Peyer's patch (tissue), 4 donors: ENCODE data around the gene ZNF827. TPM values are rescaled to one million over a fixed set of nuclear protein-coding genes. Genes with fewer than 3 reads are reported as not detected.

Experiments
- DNase-seq, 3 donors: peaks; one replicate each; pipeline ENCODE4 v3.0.0-alpha.2; 2017 to 2019
- H3K27ac ChIP-seq, 4 donors: fragments of 200-600 bp; sonication (generic); one replicate each; pipeline ENCODE4 v1.5.1; 2016 to 2019
- H3K27me3 ChIP-seq, 2 donors: fragments of 200-600 bp; sonication (generic); one replicate each; pipeline ENCODE4 v1.5.1; 2019
- H3K36me3 ChIP-seq, 3 donors: fragments of 200-600 bp; sonication (generic); one replicate each; pipeline ENCODE4 v1.5.1; 2016 to 2019
- H3K4me1 ChIP-seq, 4 donors: fragments of 200-600 bp; sonication (generic); one replicate each; pipeline ENCODE4 v1.5.1; 2016 to 2019
- H3K4me3 ChIP-seq, 4 donors: fragments of 200-600 bp; sonication (generic); 1 replicate in 3 of 4; 2 replicates in 1 of 4; pipeline ENCODE4 v1.5.1; 2016 to 2019; ENCODE audit warnings: mild to moderate bottlenecking in 1 of 4
- H3K9me3 ChIP-seq, 4 donors: fragments of 200-600 bp; sonication (generic); one replicate each; pipeline ENCODE4 v1.5.1; 2016 to 2019; ENCODE audit warnings: mild to moderate bottlenecking in 1 of 4
- POLR2A ChIP-seq, 2 donors: fragments of 450-650 bp; IDR thresholded peaks; one replicate each; pipeline ENCODE4 v1.5.1; 2017; ENCODE audit warnings: antibody characterized with exemption in 2 of 2, mild to moderate bottlenecking in 2 of 2, moderate library complexity in 2 of 2
- total RNA-seq, 4 donors: library from RNA; depleted of rRNA; stranded (reverse); fragments of >200 nt; gene quantifications; one replicate each; pipeline ENCODE4 v1.1.0, GENCODE V29; 2016
- TF ChIP-seq, protein P1 (sequence below), 6 experiments: fragments of 450-650 bp in 4 of 6; fragments of 200-600 bp in 2 of 6; sonication (generic) in 1 of 6; IDR thresholded peaks; one replicate each; pipeline ENCODE4 v1.5.1; 2017 to 2019; ENCODE audit warnings: antibody characterized with exemption in 6 of 6, mild to moderate bottlenecking in 3 of 6, moderate library complexity in 1 of 6

ZNF827 gene
- total RNA-seq, 4 donors from 2014 or later = 46.3 to 206 (median 60.5) TPM

DNA sequence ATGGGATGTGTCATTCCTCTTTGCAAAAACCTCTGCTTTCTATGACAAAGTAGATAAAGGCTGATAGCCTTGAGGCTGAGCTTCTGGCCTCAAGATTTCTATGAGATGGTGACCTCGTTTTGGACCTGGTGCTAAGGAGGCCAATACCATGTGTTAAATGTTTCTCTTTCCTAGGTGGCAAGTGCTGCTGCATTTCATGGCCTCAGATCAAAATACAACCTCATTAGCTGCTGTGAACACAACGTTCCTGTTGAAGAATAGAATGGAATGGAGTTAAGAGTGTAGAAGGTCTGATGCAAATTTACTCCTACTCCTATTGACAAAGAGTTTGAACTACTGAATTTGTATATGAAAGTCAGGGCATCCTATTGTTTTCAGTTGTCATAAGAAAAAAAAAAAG, 146.6 kb downstream of the ZNF827 start:
- no peak for TF ChIP-seq POLR2A (IDR thresholded peaks at IDR 0.05)
- TF ChIP-seq, protein P1, sequence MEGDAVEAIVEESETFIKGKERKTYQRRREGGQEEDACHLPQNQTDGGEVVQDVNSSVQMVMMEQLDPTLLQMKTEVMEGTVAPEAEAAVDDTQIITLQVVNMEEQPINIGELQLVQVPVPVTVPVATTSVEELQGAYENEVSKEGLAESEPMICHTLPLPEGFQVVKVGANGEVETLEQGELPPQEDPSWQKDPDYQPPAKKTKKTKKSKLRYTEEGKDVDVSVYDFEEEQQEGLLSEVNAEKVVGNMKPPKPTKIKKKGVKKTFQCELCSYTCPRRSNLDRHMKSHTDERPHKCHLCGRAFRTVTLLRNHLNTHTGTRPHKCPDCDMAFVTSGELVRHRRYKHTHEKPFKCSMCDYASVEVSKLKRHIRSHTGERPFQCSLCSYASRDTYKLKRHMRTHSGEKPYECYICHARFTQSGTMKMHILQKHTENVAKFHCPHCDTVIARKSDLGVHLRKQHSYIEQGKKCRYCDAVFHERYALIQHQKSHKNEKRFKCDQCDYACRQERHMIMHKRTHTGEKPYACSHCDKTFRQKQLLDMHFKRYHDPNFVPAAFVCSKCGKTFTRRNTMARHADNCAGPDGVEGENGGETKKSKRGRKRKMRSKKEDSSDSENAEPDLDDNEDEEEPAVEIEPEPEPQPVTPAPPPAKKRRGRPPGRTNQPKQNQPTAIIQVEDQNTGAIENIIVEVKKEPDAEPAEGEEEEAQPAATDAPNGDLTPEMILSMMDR (IDR thresholded peaks at IDR 0.05) = no peak
- Histone ChIP-seq H3K36me3 (peaks cover 0 to 6% (median 0%) of the 10 kb centered on the region in 3 donors), H3K27ac (no peak overlapping the region), H3K4me3 (no peak overlapping the region), H3K27me3 (no peaks in the 10 kb centered on the region), H3K4me1 (no peaks in the 10 kb centered on the region), H3K9me3 (no peaks in the 10 kb centered on the region)
- no peak for DNase-seq

DNA sequence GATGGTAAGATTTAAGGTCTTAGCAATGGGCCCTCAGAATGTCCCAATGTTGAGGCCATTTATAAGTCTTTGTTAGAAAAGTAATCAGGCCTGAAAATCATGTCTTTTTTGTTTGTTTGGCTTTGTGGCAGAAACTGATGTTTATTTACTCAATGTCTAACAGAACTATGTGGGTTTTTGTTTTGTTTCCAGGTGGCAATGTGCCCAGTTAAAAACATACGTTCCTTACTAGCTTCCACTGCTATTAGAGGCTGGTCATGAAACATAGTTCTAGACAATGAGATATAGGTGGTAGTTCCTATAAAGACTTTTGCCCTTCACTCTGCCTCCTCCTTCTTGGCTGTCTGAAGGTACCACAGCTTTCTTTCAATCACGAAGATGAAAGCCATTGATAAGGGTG, 149.9 kb downstream of the ZNF827 start:
- Histone ChIP-seq H3K9me3 (no peaks in the 10 kb centered on the region), H3K27ac (no peak overlapping the region), H3K27me3 (no peaks in the 10 kb centered on the region), H3K36me3 (no peaks in the 10 kb centered on the region), H3K4me3 (no peak overlapping the region), H3K4me1 (no peaks in the 10 kb centered on the region)
- TF ChIP-seq, protein P1 (IDR thresholded peaks at IDR 0.05) = no peak
- TF ChIP-seq POLR2A (IDR thresholded peaks at IDR 0.05) = no peak
- DNase-seq = no peak

DNA sequence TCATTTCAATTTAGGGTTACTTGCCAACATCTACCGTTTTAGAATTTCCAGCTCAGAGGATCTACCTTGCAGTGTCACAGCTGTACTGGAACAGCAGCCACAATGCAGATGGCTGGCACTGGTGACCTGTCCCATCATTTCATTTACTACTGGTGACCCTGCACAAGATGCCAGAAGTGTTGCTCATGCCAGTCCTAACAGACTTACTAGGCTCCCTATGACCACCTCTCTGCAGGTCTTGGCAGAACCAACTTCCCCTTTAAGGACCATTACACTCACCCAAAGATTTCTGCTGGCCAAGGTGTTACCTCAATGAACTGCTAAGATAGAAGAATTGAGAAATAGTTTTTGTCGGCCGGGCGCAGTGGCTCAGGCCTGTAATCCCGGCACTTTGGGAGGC, 151.8 kb downstream of the ZNF827 start:
- DNase-seq = no peak
- Histone ChIP-seq H3K4me3 (no peak overlapping the region), H3K27ac (no peak overlapping the region), H3K27me3 (no peaks in the 10 kb centered on the region), H3K9me3 (no peaks in the 10 kb centered on the region), H3K36me3 (no peaks in the 10 kb centered on the region), H3K4me1 (no peaks in the 10 kb centered on the region)
- TF ChIP-seq POLR2A (IDR thresholded peaks at IDR 0.05) = no peak
- TF ChIP-seq, protein P1 (IDR thresholded peaks at IDR 0.05) = no peak

DNA sequence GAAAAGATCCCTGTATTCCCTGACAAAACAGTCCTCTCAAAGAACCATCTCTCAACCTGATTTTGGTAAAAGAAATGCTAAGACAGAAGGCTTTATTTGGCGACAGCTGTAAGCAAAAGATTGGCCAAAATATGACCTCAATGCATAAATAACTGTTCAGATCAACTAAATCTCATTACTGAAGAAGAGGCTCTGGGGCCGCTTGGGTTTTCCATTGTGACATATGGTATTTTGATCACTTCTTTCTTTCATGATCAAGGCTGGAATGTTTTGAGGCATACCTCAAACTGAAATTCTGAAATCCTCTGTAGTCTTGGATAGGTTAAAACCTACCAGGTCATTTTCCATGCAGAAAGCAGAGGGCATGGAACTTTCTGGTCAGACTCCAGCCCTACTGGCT, 152.4 kb downstream of the ZNF827 start:
- no peaks in the 10 kb centered on the region for H3K27me3 ChIP-seq
- H3K9me3 ChIP-seq = no peaks in the 10 kb centered on the region
- no peaks in the 10 kb centered on the region for H3K4me1 ChIP-seq
- no peaks in the 10 kb centered on the region for H3K36me3 ChIP-seq
- H3K4me3 ChIP-seq = no peak overlapping the region
- DNase-seq = no peak
- no peak for TF ChIP-seq POLR2A (IDR thresholded peaks at IDR 0.05)
- TF ChIP-seq, protein P1 (IDR thresholded peaks at IDR 0.05) = no peak
- H3K27ac ChIP-seq = no peak overlapping the region

DNA sequence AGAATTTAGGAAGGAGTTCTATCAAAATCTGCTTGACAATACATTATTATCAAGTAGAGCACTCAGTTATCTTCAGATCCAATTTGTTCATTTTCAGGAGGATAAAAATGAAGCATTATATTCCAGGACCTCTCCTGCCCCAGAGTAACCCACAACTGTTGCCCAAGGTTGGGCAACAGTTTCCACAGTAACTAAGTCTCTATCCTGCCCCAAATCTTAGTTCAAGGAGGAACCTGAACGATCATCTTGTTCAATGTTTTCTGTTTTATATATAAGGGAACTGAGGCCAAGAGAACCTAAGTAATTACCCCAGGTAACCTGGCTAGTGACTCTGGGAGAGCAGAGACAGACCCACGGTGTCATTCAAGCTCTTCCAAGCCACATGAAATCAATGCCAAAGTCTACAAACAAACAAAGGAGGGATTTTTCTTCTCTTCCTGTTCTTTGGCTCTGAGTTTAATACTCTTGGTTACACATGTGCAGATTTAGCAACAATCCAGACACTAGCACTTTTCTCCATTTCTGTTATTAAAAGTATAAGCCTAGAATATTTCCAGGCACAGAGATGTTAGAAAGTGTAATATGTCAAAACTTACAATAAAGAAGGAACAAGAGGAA, 153.1 kb downstream of the ZNF827 start:
- Histone ChIP-seq H3K4me1 (no peaks in the 10 kb centered on the region), H3K27ac (no peak overlapping the region)
- no peak for TF ChIP-seq POLR2A (IDR thresholded peaks at IDR 0.05)
- TF ChIP-seq, protein P1 (IDR thresholded peaks at IDR 0.05) = no peak

DNA sequence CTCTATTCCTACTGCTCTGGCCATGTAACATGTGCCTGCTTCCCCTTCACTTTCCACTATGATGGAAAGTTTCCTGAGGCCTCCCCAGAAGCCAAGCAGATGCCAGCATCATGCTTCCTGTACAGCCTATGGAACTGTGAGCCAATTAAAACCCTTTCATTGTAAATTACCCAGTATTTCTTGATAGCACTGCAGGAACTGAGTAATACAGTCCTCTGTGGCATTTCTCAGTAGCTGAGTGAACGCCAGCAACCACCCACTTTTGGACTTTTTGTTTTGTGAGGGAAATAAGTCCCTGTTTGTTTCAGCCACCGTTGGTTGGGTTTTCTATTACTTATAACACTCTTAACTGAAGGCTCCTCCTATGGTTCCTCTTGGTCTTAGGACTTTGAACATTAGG, 154.6 kb downstream of the ZNF827 start:
- Histone ChIP-seq H3K36me3 (no peaks in the 10 kb centered on the region), H3K9me3 (no peaks in the 10 kb centered on the region), H3K4me1 (no peaks in the 10 kb centered on the region), H3K27ac (no peak overlapping the region), H3K4me3 (no peak overlapping the region), H3K27me3 (no peaks in the 10 kb centered on the region)
- no peak for DNase-seq
- TF ChIP-seq POLR2A (IDR thresholded peaks at IDR 0.05) = no peak
- TF ChIP-seq, protein P1 (IDR thresholded peaks at IDR 0.05) = no peak

More for the DNA sequence above, 153.1 kb downstream of the ZNF827 start:
- no peaks in the 10 kb centered on the region for H3K9me3 ChIP-seq
- no peaks in the 10 kb centered on the region for H3K27me3 ChIP-seq
- no peaks in the 10 kb centered on the region for H3K36me3 ChIP-seq
- no peak overlapping the region for H3K4me3 ChIP-seq
- DNase-seq = no peak
